ENCODE results near the gene CAPNS2. TPM values are rescaled to one million over a fixed set of nuclear protein-coding genes. Genes with fewer than 3 reads are reported as not detected.

The CAPNS2 gene
- total RNA-seq (not detected), total RNA-seq (0 to 0.27 (median 0) reads per million in 172 experiments)
- not detected for polyA plus RNA-seq (2013, experiment 1 of 2)
- 0.05 TPM for polyA plus RNA-seq (2013, experiment 2 of 2)

DNA sequence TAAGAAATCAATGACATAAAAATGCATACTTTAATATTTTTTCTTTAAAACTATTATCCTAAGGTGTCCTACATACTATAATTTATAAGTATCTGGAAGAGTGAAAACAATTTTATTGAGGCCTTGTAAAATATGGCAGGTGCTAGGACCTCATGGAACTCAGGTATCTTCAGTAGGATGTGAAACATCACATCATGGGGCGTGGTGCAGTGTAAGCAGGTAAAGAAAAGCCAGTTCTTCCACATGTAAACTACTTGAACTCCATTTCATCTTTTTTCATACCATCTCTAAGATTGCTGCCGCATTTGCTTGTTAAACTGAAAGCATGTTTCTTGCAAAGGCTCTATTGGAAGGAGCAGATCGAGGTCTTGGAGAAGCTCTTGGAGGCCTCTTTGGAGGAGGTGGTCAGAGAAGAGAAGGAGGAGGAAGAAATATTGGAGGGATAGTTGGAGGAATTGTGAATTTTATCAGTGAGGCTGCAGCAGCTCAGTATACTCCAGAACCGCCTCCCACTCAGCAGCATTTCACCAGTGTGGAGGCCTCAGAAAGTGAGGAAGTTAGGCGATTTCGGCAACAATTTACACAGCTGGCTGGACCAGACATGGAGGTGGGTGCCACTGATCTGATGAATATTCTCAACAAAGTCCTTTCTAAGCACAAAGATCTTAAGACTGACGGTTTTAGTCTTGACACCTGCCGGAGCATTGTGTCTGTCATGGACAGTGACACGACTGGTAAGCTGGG, at the start of gene CAPNS2:
CAPNS2 (plus strand) TSS at position 253 of the 744 bp plus-strand sequence; CDS start at position 326, 73 bp downstream.
- TF ChIP-seq, protein P1, sequence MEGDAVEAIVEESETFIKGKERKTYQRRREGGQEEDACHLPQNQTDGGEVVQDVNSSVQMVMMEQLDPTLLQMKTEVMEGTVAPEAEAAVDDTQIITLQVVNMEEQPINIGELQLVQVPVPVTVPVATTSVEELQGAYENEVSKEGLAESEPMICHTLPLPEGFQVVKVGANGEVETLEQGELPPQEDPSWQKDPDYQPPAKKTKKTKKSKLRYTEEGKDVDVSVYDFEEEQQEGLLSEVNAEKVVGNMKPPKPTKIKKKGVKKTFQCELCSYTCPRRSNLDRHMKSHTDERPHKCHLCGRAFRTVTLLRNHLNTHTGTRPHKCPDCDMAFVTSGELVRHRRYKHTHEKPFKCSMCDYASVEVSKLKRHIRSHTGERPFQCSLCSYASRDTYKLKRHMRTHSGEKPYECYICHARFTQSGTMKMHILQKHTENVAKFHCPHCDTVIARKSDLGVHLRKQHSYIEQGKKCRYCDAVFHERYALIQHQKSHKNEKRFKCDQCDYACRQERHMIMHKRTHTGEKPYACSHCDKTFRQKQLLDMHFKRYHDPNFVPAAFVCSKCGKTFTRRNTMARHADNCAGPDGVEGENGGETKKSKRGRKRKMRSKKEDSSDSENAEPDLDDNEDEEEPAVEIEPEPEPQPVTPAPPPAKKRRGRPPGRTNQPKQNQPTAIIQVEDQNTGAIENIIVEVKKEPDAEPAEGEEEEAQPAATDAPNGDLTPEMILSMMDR (IDR thresholded peaks at IDR 0.05) = no peak
- no peaks in the 10 kb centered on the region for H3K4me1 ChIP-seq (ENCODE audit: insufficient read depth, low read length)
- Mint-ChIP-seq H3K27ac (no peak within 1 kb of the TSS), H3K36me3 (ENCODE audit: low read depth) (no peaks in the 10 kb centered on the region), H3K27me3 (no peaks in the 10 kb centered on the region), H3K9me3 (no peaks in the 10 kb centered on the region), H3K4me3 (no peak within 1 kb of the TSS), H3K4me1 (ENCODE audit: low read depth) (no peaks in the 10 kb centered on the region)
- no peak within 1 kb of the TSS for H3K27ac ChIP-seq (ENCODE audit: low read depth in 1 of 2, low read length in 2 of 2)
- ChIA-PET CTCF (no interaction called here), POLR2A (no interaction called here)
- DNase-seq (no peak), ATAC-seq (ENCODE audit: poor library complexity) (no peak)
- intact Hi-C loops (cut with DNase I, micrococcal nuclease) = no loop called here
- H3K27me3 ChIP-seq (ENCODE audit: control insufficient read depth in 1 of 2, insufficient read depth in 2 of 2, low read length in 2 of 2) = no peaks in the 10 kb centered on the region
- H3K36me3 ChIP-seq (ENCODE audit: insufficient read depth, low read length) = no peaks in the 10 kb centered on the region
- H3K9me3 ChIP-seq (ENCODE audit: control insufficient read depth in 1 of 2, insufficient read depth in 1 of 2, low read length in 2 of 2) = no peaks in the 10 kb centered on the region
- H3K4me3 ChIP-seq (ENCODE audit: low read length) = no peak within 1 kb of the TSS

DNA sequence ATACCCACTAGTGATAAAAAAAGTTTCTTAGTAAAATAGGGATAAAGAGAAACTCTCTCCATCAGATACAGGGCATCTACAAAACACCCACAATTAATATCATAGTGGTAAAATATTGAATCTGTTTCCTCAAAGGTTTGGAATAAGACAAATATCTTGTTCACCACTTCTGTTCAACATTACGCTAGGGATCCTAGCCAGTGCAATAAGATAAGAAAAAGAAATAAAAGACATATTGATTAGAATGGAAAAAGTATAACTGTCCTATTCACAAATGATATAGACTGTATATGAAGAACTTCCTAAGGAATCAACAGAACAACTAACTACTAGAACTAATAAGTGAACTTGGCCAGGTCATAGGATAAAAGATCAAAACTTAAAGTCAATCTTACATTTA, 44.7 kb upstream of the CAPNS2 start:
- Histone ChIP-seq H3K9me3 (ENCODE audit: control insufficient read depth in 1 of 2, insufficient read depth in 1 of 2, low read length in 2 of 2) (peaks cover 0 to 5% of the 10 kb centered on the region in 2 experiments), H3K27ac (ENCODE audit: low read depth in 1 of 2, low read length in 2 of 2) (no peak overlapping the region), H3K4me3 (ENCODE audit: low read length) (no peak overlapping the region), H3K4me1 (ENCODE audit: insufficient read depth, low read length) (no peaks in the 10 kb centered on the region), H3K27me3 (ENCODE audit: control insufficient read depth in 1 of 2, insufficient read depth in 2 of 2, low read length in 2 of 2) (no peaks in the 10 kb centered on the region), H3K36me3 (ENCODE audit: insufficient read depth, low read length) (no peaks in the 10 kb centered on the region)
- no peak overlapping the region for H3K4me3 Mint-ChIP-seq
- no peaks in the 10 kb centered on the region for H3K36me3 Mint-ChIP-seq (ENCODE audit: low read depth)
- H3K27me3 Mint-ChIP-seq = no peaks in the 10 kb centered on the region
- ChIA-PET CTCF (no interaction called here), POLR2A (no interaction called here)
- ATAC-seq (ENCODE audit: poor library complexity) = no peak
- H3K27ac Mint-ChIP-seq = no peak overlapping the region
- H3K9me3 Mint-ChIP-seq = peaks cover 4% of the 10 kb centered on the region
- DNase-seq = no peak
- TF ChIP-seq, protein P1 (IDR thresholded peaks at IDR 0.05) = no peak
- intact Hi-C loops (cut with DNase I, micrococcal nuclease) = no loop called here
- no peaks in the 10 kb centered on the region for H3K4me1 Mint-ChIP-seq (ENCODE audit: low read depth)

DNA sequence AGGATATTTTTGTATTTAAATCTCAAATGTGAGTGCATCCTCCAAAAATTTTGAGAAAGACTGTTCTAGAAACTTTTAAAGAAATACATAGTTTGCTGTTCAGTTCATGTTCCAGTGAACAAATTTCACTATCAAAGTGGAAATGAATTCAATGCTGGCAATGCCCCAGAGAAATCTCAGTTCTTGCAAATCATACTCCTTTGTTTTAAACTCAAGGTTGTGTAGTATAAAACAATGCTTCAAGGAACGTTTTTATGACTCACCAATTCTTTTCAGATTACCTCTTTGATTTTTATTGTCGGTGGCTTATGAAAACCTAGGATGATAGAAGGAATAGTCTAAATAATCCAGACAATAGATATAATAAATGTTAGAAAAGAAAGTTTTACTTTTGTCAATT, 40.0 kb upstream of the CAPNS2 start:
- H3K4me1 ChIP-seq (ENCODE audit: insufficient read depth, low read length) = no peaks in the 10 kb centered on the region
- no peaks in the 10 kb centered on the region for H3K36me3 ChIP-seq (ENCODE audit: insufficient read depth, low read length)
- no peak overlapping the region for H3K27ac ChIP-seq (ENCODE audit: low read depth in 1 of 2, low read length in 2 of 2)
- Mint-ChIP-seq H3K9me3 (peaks cover 4% of the 10 kb centered on the region), H3K36me3 (ENCODE audit: low read depth) (no peaks in the 10 kb centered on the region), H3K27me3 (no peaks in the 10 kb centered on the region), H3K4me1 (ENCODE audit: low read depth) (no peaks in the 10 kb centered on the region), H3K4me3 (no peak overlapping the region), H3K27ac (no peak overlapping the region)
- POLR2A ChIA-PET = no interaction called here
- H3K4me3 ChIP-seq (ENCODE audit: low read length) = no peak overlapping the region
- no peaks in the 10 kb centered on the region for H3K27me3 ChIP-seq (ENCODE audit: control insufficient read depth in 1 of 2, insufficient read depth in 2 of 2, low read length in 2 of 2)
- no peak for DNase-seq
- intact Hi-C loops (cut with DNase I, micrococcal nuclease) = no loop called here
- CTCF ChIA-PET = no interaction called here
- H3K9me3 ChIP-seq (ENCODE audit: control insufficient read depth in 1 of 2, insufficient read depth in 1 of 2, low read length in 2 of 2) = peaks cover 0 to 5% of the 10 kb centered on the region in 2 experiments
- TF ChIP-seq, protein P1 (IDR thresholded peaks at IDR 0.05) = no peak
- no peak for ATAC-seq (ENCODE audit: poor library complexity)
